Ishikawa (cell line): ENCODE results near the gene EPM2A.

Experiments
- CEBPB ChIP-seq: IDR thresholded peaks from 2 replicates; pipeline ENCODE4 v1.6.1; 2012
- CREB1 ChIP-seq: IDR thresholded peaks from 2 replicates; pipeline ENCODE4 v1.6.1; 2012; ENCODE audit warnings: low read depth
- EGR1 ChIP-seq: IDR thresholded peaks from 2 replicates; pipeline ENCODE4 v1.6.1; 2012
- EP300 ChIP-seq: IDR thresholded peaks from 2 replicates; pipeline ENCODE4 v1.6.1; 2012; ENCODE audit warnings: borderline replicate concordance
- FOXM1 ChIP-seq: IDR thresholded peaks from 2 replicates; pipeline ENCODE4 v1.6.1; 2012; ENCODE audit warnings: low read depth, borderline replicate concordance
- MAX ChIP-seq: IDR thresholded peaks from 2 replicates; pipeline ENCODE4 v1.6.1; 2012
- NFIC ChIP-seq: IDR thresholded peaks from 2 replicates; pipeline ENCODE4 v1.6.1; 2012
- RAD21 ChIP-seq: IDR thresholded peaks from 2 replicates; pipeline ENCODE4 v1.6.1; 2012; ENCODE audit warnings: low read depth
- REST ChIP-seq: IDR thresholded peaks from 2 replicates; pipeline ENCODE4 v1.6.1; 2012; ENCODE audit warnings: low read depth, mild to moderate bottlenecking
- TAF1 ChIP-seq: IDR thresholded peaks from 2 replicates; pipeline ENCODE4 v1.6.1; 2012; ENCODE audit warnings: low read depth, mild to moderate bottlenecking
- TCF12 ChIP-seq: IDR thresholded peaks from 2 replicates; pipeline ENCODE4 v1.6.1; 2012; ENCODE audit warnings: low read depth
- TEAD4 ChIP-seq: IDR thresholded peaks from 2 replicates; pipeline ENCODE4 v1.6.1; 2012
- USF1 ChIP-seq: IDR thresholded peaks from 2 replicates; pipeline ENCODE4 v1.6.1; 2012
- YY1 ChIP-seq: IDR thresholded peaks from 2 replicates; pipeline ENCODE4 v1.6.1; 2012; ENCODE audit warnings: low read depth
- ZBTB7A ChIP-seq: IDR thresholded peaks from 2 replicates; pipeline ENCODE4 v1.6.1; 2012; ENCODE audit warnings: low read depth

The EPM2A gene

DNA sequence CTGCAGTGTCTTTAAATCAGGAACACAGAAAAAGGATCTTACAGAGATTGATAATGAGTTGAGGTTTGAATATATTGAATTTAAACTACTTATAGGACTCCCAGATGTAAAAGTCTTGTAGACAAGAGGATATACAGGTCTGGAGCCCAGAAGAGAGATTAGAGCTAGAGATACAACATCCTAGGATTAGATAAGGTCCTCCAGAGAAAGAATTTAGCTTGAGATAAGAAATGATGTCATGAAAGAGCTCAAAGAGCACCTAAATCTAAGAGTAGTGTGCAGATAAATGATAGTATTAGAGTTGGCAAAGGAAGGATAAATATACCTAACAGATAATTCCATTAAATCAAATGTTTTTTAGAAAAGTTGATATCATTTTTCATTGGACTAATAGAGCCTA, 23.9 kb downstream of the EPM2A start:
- TF ChIP-seq TCF12 (no peak), EP300 (no peak), TEAD4 (no peak), CREB1 (no peak), USF1 (no peak), RAD21 (no peak), CEBPB (no peak), MAX (no peak), TAF1 (no peak), YY1 (no peak), ZBTB7A (no peak), REST (no peak), FOXM1 (no peak), EGR1 (no peak), NFIC (no peak)

DNA sequence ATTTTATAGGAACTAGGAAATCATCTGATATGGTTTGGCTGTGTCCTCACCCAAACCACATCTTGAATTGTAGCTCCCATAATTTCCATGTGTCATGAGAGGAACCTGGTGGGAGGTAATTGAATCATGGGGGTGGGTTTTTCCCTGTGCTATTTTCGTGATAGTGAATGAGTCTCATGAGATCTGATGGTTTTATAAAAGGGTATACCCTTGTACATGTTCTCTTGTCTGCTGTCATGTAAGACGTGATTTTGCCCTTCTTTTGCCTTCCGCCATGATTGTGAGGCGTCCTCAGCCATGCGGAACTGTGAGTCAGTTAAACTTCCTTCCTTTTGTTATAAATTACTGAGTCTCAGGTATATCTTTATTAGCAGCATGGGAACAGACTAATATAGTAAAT, 27.9 kb downstream of the EPM2A start:
- TF ChIP-seq ZBTB7A (no peak), EGR1 (no peak), REST (no peak), CREB1 (no peak), TCF12 (no peak), FOXM1 (no peak), CEBPB (no peak), USF1 (no peak), TAF1 (no peak), NFIC (no peak), MAX (no peak)

DNA sequence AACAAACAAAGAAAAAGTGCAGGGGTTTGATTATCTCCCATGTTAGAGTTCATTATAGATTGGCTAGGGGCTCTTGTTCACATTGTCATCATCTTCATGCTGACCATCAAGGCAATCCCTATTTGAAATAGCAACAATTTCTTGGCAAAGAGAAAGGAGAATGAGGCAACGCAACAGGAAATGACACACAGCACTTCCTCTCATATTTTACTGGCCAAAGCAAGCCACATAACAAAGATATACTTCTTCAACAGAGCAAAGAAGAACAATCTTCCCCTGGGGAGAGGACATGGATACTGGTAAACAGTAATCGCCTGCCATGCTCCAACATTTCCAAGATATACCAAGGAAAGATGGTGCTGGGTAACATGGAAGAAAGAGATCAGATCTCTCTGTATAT, 29.8 kb downstream of the EPM2A start:
- TF ChIP-seq YY1, result no peak
- TF ChIP-seq CREB1, result no peak
- TF ChIP-seq TAF1, result no peak
- no peak for TF ChIP-seq NFIC

GRCh38 chr6:145704143-145704781, 31.1 kb downstream of the EPM2A start:
- TF ChIP-seq ZBTB7A, result no peak
- peak; percentile 32 for TF ChIP-seq RAD21

DNA sequence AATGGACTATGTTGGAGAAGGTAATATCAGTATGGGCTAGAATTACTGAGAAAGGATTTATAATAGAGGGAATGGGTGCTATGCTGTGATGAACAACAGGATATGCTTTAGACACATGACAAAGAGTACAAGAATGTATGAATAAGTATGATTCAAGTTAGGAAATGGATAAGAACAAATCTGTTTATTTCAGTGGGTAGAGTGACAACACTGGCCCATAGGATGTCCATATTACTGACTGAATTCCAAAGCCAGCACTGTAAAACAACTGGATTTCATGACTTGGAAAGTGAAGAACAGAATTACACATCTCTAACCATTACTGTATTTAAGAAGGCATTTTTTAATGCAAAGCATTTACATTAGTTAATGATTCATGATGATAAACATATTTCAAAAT, 35.9 kb downstream of the EPM2A start:
- no peak for TF ChIP-seq EP300
- TF ChIP-seq CREB1, result no peak
- TF ChIP-seq NFIC, result no peak
- TF ChIP-seq RAD21, result no peak

- TF ChIP-seq REST (no peak), CEBPB (no peak), MAX (no peak), RAD21 (no peak), CREB1 (no peak), FOXM1 (no peak), YY1 (no peak), USF1 (no peak), EP300 (no peak), EGR1 (no peak), NFIC (no peak), ZBTB7A (no peak), TCF12 (no peak), TEAD4 (no peak), TAF1 (no peak)
These were observed 41.1 kb downstream of the EPM2A start for GRCh38 chr6:145694083-145694737.
